GM19043 (cell line): ENCODE results near the gene PCDH20.
"Not testable (repeated sequence)": the region's sequence is repeated elsewhere in the genome, so short reads cannot be mapped to it uniquely, and the experiment has no call there.

Experiments
- ATAC-seq: cut with Tn5 transposase; IDR thresholded peaks from one replicate; pipeline ENCODE4 v1.9.1; 2021; ENCODE audit warnings: low read depth; ENCODE audit not compliant: unreplicated experiment

PCDH20 gene

DNA sequence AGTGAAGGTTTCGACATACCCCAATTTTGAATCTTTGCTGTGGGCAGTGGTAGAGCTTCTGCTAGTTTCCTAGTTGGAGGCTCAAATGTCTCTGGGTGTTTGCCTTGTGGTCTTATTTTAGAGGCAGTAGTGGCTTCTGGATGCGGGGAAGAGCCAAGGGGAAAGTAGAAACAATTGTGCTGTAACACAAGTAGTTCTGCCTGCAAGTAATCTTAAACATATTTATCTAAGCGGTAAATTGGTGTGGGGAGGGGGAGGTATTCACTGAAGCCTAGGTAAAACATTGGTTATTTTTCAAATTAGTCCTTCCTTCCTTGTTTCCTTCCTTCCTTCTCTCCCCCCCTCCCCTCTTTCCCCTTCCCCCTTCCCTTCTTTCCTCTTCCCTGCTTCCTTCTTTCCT is at the start of gene PCDH20:
Gene PCDH20, minus strand, starts transcription at position 101 of the 400 bp plus-strand sequence. CDS start 691 bp downstream, outside the sequence.
- ATAC-seq, result no peak

DNA sequence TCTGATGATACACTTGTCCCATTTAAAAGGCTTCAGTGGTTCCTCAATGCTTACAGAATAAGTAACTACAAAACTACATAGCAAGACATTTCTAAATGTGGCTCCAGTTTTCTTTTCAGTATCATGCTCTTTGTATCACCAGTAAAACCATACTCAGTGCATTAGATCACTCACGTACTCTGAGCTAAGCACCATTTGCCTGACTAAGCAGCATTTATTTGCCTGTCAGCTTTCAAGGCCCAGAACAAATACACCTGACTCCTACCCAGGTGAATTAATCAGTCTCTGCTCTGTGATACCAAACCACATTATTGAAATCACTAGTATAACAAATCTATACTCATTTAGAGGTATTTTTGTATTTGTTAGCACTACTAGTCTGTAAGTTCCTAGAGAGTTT is 47.4 kb upstream of the PCDH20 start:
- ATAC-seq, result no peak

DNA sequence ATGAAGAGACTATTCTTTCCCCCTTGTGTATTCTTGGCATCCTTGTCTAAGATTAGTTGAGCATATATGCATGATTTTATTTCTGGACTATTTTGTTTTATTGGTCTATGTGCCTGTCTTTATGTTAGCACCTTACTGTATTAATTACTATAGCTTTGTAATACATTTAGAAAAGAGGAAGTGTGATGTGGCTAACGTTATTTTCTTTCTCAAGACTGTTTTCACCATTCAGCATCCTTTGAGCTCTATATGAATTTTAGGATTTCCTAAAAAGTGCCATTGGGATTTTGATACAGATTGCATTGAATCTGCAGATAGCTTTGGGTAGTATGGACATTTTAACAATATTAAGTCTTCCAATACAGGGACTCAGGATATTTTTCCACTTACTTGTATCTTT is 37.5 kb upstream of the PCDH20 start:
- ATAC-seq, result no peak

- no peak for ATAC-seq
These were observed 16.4 kb upstream of the PCDH20 start for GRCh38 chr13:61432029-61432428.

- no peak for ATAC-seq
These were observed 8.3 kb upstream of the PCDH20 start for GRCh38 chr13:61423915-61424314.

- no peak for ATAC-seq
These were observed 1.5 kb upstream of the PCDH20 start for GRCh38 chr13:61417086-61417570.

- ATAC-seq, result no peak
These were observed 459 bp downstream of the PCDH20 start for GRCh38 chr13:61415058-61415721.

DNA sequence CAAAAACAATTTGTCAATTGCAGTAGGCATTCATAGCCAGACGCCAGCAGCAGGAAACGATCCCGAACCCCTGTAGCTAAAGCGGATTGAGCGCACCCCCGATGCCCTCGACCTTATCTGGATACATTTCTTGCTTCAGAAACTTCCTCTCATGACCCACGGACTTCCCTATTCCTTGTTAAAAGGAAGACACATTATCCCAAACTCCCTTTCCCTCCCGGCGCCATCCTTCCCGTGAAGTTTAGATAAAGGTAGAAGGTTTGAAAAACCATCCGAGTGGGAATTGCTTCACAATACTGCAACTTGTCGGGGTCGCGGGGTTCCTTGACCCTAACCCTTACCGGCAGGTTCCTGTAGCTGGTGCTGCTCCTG is 977 bp downstream of the PCDH20 start:
- no peak for ATAC-seq

GRCh38 chr13:61413572-61414535 is 1.8 kb downstream of the PCDH20 start:
- ATAC-seq, result no peak

DNA sequence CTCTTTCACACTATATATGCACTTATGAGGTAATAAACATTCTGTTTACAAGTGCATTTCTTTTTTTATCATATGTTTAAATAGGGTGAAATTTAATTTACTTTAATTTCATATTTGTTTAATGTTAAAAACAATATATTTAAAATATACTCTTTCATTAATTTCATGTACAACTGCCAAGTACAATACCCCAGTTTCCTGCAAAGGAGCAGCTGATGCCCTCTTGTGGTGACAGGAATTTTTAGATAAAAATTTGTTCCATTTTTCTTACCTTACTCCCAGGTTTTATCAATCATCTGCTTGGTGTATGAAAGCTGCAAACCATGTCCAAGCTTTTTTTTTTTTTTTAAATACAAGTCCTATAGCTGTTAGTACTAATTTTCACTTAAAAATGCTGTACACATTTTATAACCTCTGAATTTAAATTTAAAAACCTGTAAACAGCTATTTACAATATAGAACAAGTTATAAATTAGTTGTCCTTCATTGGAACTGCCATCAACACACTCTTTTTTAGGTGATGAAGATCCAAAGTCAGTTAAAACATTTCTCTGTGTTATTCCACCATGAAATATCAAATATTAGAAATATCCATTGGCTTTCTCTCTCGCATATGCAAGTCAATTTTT is 4.9 kb downstream of the PCDH20 start:
- ATAC-seq, result no peak

DNA sequence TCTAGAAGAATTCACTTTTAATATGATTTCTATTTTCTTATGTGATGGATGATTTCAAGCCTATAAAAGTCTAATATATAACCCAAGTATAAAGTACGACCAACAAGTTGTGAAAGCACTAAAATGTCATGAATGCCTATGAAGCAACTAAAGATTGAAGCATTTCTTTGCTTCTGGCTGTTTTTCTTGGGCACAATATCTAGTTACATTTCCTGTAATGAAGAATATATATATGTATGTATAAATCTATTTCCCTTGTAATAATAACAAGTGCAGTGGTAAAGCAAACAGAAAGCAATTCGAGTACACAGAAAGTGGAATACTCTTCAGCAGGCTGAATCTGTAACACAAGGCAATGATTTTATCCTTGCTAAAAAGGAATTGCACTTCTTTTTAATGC is 5.4 kb downstream of the PCDH20 start:
- ATAC-seq, result no peak

- no peak for ATAC-seq
These were observed 7.1 kb downstream of the PCDH20 start for GRCh38 chr13:61408571-61408970.

DNA sequence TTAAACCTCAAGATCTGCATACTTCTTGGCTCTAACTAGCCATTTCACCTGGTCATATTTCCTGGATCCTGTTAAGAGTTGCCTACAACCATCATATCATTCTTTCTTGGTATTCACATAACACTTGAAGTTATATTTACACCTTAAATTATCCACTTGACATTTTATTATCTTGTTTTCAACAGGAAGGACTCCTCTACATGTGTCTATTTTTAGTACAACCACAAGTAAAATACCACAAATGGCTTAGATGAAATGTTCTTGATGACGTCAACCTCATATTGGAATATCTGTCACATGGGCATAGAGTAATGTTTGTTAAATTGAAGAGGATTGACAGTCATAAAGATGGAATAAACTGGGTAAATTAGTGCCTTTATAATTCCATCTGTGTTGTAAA is 9.4 kb downstream of the PCDH20 start:
- no peak for ATAC-seq

DNA sequence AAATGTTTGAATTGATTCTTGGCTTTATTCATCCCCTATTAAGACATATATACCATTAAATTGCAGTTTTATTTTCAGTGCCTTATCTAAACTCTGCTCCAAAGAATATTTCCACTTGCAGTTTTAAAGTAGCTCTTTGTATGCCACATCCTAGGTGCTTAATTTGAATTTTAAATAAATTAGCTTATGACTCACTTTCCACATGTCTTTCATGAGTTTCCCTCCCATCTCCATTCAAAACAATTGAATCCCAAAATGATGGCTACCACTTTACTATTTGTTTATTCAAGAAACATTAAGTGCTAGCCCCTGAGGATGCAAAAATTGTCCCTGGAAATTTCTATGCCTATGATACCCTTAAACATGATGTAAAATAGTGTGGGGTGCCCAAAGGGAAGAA is 19.5 kb downstream of the PCDH20 start:
- ATAC-seq, result no peak

DNA sequence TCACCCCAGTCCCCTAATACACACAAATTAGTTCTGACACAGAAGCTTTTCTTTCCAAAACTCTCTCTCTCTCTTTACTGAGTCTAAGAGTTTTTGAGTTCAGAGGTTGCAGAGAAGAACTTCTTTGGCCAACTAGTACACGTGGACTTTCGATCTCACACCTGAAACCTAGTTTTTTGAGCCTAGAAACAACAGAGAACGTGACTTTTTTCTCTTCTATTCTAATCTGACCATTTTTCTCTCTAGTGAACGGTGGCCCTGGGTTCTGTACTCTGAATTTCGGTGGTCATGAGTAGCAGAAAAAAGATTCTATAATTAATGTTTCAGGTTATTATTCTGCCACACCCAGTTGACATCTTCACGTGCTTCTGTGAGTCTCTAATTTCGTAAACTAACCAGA is 24.2 kb downstream of the PCDH20 start:
- ATAC-seq, result no peak

DNA sequence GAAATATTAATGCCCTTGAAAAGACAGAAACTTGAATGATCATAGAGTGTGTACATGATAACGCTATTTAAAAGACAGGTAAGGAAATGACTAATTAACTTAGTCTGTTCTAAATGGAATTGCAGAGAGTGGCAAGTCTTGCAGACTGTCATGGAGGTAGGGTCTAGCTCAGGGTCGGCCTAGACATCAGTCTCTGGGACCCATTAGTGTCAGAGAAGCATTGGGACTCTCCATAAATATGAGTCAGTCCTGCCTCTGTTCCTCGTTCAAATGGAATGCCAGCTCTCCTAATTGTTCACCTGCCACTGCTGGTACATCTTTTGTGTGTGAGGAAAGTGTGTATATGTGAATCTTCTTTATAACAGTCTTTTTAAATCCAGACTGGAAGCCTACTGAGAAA is 28.0 kb downstream of the PCDH20 start:
- no peak for ATAC-seq

DNA sequence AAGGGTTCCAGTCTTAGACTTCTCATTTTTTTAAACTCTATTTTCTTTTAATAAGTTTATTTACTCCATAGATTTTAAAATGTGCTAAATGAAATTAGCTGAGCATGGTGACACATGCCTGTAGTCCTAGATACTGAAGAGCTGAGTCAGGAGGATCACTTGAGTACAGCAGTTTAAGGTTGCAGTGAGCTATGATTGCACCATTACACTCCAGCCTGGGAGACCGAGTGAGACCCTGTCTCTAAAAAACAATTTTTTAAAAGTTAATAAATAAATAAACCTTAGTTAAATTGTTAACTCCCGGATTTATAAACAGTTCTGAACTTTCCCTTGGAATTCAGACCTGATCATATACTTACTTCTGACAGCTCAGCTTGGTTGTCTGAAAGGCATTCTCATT is 32.5 kb downstream of the PCDH20 start:
- ATAC-seq, result no peak

GRCh38 chr13:61370520-61370919 is 45.1 kb downstream of the PCDH20 start:
- ATAC-seq, result no peak

- ATAC-seq, result not testable (repeated sequence)
These were observed 51.0 kb downstream of the PCDH20 start for GRCh38 chr13:61364690-61365089.

- ATAC-seq, result no peak
These were observed 53.1 kb downstream of the PCDH20 start for GRCh38 chr13:61362522-61362921.
